ENCODE results near the gene CBFA2T3.
"Not testable (repeated sequence)": the region's sequence is repeated elsewhere in the genome, so short reads cannot be mapped to it uniquely, and the experiment has no call there.

The CBFA2T3 gene

GRCh38 chr16:89012622-89012995 lies 35.6 kb upstream of the CBFA2T3 start:
- no peak for DNase-seq

GRCh38 chr16:89011909-89012621 lies 35.1 kb upstream of the CBFA2T3 start:
- no peak for DNase-seq

GRCh38 chr16:89010210-89010925 lies 33.4 kb upstream of the CBFA2T3 start:
- no peak for DNase-seq

- DNase-seq, result peak; percentile 35
These were observed 32.6 kb upstream of the CBFA2T3 start for GRCh38 chr16:89009343-89010209.

- not testable (repeated sequence) for DNase-seq
These were observed 31.8 kb upstream of the CBFA2T3 start for GRCh38 chr16:89008796-89009195.

- DNase-seq, result no peak
These were observed 30.6 kb upstream of the CBFA2T3 start for GRCh38 chr16:89007371-89008249.

GRCh38 chr16:89006036-89006752 lies 29.2 kb upstream of the CBFA2T3 start:
- no peak for DNase-seq

- no peak for DNase-seq
These were observed 28.4 kb upstream of the CBFA2T3 start for GRCh38 chr16:89005201-89006035.

- DNase-seq, result peak; percentile 12
These were observed 27.3 kb upstream of the CBFA2T3 start for GRCh38 chr16:89004209-89004831.

GRCh38 chr16:89003831-89004208 lies 26.8 kb upstream of the CBFA2T3 start:
- DNase-seq, result no peak

- DNase-seq, result no peak
These were observed 26.1 kb upstream of the CBFA2T3 start for GRCh38 chr16:89002851-89003830.

- not testable (repeated sequence) for DNase-seq
These were observed 25.1 kb upstream of the CBFA2T3 start for GRCh38 chr16:89002081-89002480.

- no peak for DNase-seq
These were observed 24.4 kb upstream of the CBFA2T3 start for GRCh38 chr16:89001117-89002027.

GRCh38 chr16:89000207-89000959 lies 23.4 kb upstream of the CBFA2T3 start:
- DNase-seq, result no peak

- DNase-seq, result no peak
These were observed 22.6 kb upstream of the CBFA2T3 start for GRCh38 chr16:88999457-89000206.

GRCh38 chr16:88995746-88996535 lies 18.9 kb upstream of the CBFA2T3 start:
- DNase-seq, result no peak

Data from suppressor macrophage treated with lipopolysaccharide for 4 hours (primary cell).